Measurements from ENCODE around the gene MKLN1. TPM values are rescaled to one million over a fixed set of nuclear protein-coding genes. Genes with fewer than 3 reads are reported as not detected.
"Not testable (repeated sequence)": the region's sequence is repeated elsewhere in the genome, so short reads cannot be mapped to it uniquely, and the experiment has no call there.

MKLN1 gene
- polyA plus RNA-seq, 2 of the 4 experiments (the other 2 are of a cell fraction) = 39.6 to 84.5 TPM

DNA sequence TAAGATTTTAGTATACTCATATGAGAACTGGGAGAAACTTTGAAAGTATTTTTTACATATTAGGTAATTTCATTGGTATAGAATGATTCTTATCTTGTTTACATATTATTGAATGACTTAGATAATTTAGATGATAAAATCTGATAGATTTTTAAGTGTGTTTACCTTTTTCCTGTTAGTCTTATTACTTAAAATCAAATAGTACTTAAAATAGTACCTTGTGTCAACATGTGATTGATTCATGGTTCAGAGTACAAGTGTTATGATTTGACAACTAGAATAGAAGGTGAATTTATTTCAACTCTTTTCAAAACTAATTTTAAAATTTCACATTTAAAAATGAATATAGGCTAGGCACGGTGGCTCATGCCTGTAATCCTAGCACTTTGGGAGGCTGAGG is 4.1 kb downstream of the MKLN1 start:
- no peak for FAIRE-seq
- TF ChIP-seq HMGXB4 (CRISPR knock-in tag; IDR thresholded peaks at IDR 0.05; ENCODE audit: borderline replicate concordance) (no peak), CTCF (IDR thresholded peaks at IDR 0.05) (no peak), HOXB5 (CRISPR knock-in tag; IDR thresholded peaks at IDR 0.05) (no peak), SREBF2 (IDR thresholded peaks at IDR 0.05) (no peak), RAD21 (conservative IDR thresholded peaks at IDR 0.05 in 1 of 2, IDR thresholded peaks at IDR 0.05 in 1 of 2) (no peak), KDM1A (IDR thresholded peaks at IDR 0.05; ENCODE audit: low read depth) (no peak)
- Histone ChIP-seq H3K27ac (no peak overlapping the region), H3K9me3 (peaks cover 30% of the 10 kb centered on the region), H3K4me2 (peak overlapping the region; percentile 80; the same call in 1 of the 3 replicates), H3K4me1 (peaks cover 33% of the 10 kb centered on the region), H3K4me3 (no peak overlapping the region)
- ChIA-PET POLR2A (no interaction called here), CTCF (no interaction called here)
- ATAC-seq = no peak
- no peak for DNase-seq (ENCODE audit: low read depth in 1 of 2, low spot score in 1 of 2)
- 79% methylated on average over 1 of the region's 1 CpG for WGBS (ENCODE audit: missing lambda C conversion rate)

- Histone ChIP-seq H3K9me3 (peaks cover 39% of the 10 kb centered on the region), H3K4me1 (peaks cover 31% of the 10 kb centered on the region)
- CTCF ChIA-PET = interaction anchor here (0.6 kb wide), 1 partner anchor 76 kb away, joined by 3 read pairs; no protein-coding TSS in a partner anchor
- FAIRE-seq; H3K4me3 ChIP-seq; H3K27ac ChIP-seq; H3K4me2 ChIP-seq; DNase-seq (ENCODE audit: low read depth in 1 of 2, low spot score in 1 of 2); POLR2A ChIA-PET; ATAC-seq: not testable (repeated sequence)
- 98% methylated on average over 6 of the region's 6 CpGs for WGBS (ENCODE audit: missing lambda C conversion rate)
These were observed 5.1 kb downstream of the MKLN1 start for GRCh38 chr7:131332729-131333128.

- TF ChIP-seq TP53 (CRISPR knock-in tag; IDR thresholded peaks at IDR 0.05) = no peak
- no peak for TF ChIP-seq HOXA7 (CRISPR knock-in tag; IDR thresholded peaks at IDR 0.05)
- TF ChIP-seq MAX (IDR thresholded peaks at IDR 0.05) = no peak
- TF ChIP-seq CHD4 (IDR thresholded peaks at IDR 0.05; ENCODE audit: borderline replicate concordance) = no peak
- peak; percentile 54 for FAIRE-seq
- H3K4me3 ChIP-seq = no peak overlapping the region
- ATAC-seq = no peak
- DNase-seq (ENCODE audit: low read depth in 1 of 2, low spot score in 1 of 2) = no peak
- WGBS (ENCODE audit: missing lambda C conversion rate) = 69% methylated on average over 2 of the region's 2 CpGs
- ChIA-PET POLR2A (interaction anchor here (1.5 kb wide), 1 partner anchor 8 kb away, joined by 4 read pairs; the partner anchor contains the start of gene MKLN1), CTCF (interaction anchor here (0.8 kb wide), 1 partner anchor 9 kb away, joined by 3 read pairs; no protein-coding TSS in a partner anchor)
- peaks cover 65% of the 10 kb centered on the region for H3K9me3 ChIP-seq
- peaks cover 17% of the 10 kb centered on the region for H3K4me1 ChIP-seq
- H3K4me2 ChIP-seq = no peak overlapping the region
- no peak overlapping the region for H3K27ac ChIP-seq
These were observed 8.1 kb downstream of the MKLN1 start for GRCh38 chr7:131335639-131336381.

DNA sequence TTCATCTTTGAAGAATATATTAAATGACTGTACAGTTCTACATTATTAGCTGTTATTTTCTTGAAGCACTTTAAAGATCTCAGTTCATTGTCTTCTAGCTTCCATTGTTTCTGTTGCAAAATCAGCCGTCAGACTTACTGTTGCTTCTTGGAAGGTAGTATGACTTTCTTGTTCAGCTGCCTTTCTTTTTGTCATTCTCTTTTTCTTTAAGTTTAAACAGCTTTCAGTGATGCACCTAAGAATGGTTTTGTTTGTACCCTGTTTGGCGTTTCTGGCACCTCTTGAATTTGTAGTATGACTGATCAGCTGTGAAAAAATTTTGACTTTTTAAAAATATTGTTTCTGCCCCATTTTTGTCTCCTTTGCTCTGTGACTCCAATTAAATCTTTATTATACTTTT is 9.3 kb downstream of the MKLN1 start:
- Histone ChIP-seq H3K9me3 (peaks cover 70% of the 10 kb centered on the region), H3K4me2 (no peak overlapping the region), H3K4me3 (no peak overlapping the region), H3K4me1 (peaks cover 7% of the 10 kb centered on the region), H3K27ac (no peak overlapping the region)
- DNase-seq (ENCODE audit: low read depth in 1 of 2, low spot score in 1 of 2) (peak in 1 of 2 experiments; percentile 60), ATAC-seq (no peak), FAIRE-seq (peak; percentile 23)
- CTCF ChIA-PET = no interaction called here
- POLR2A ChIA-PET = interaction anchor here (1.5 kb wide), 1 partner anchor 9 kb away, joined by 4 read pairs; the partner anchor contains the start of gene MKLN1
- WGBS (ENCODE audit: missing lambda C conversion rate) = 81% methylated on average over 2 of the region's 2 CpGs
- TF ChIP-seq HES2 (IDR thresholded peaks at IDR 0.05) = peak; percentile 33; the same call in 1 of the 2 replicates
- peak in 1 of 2 experiments; percentile 29; a peak in 1 of 4 replicates for TF ChIP-seq CEBPB (IDR thresholded peaks at IDR 0.05)
- peak; percentile 80 for TF ChIP-seq KDM1A (IDR thresholded peaks at IDR 0.05; ENCODE audit: low read depth)
- TF ChIP-seq SMC3 (IDR thresholded peaks at IDR 0.05) = no peak
- TF ChIP-seq RAD21 (conservative IDR thresholded peaks at IDR 0.05 in 1 of 2, IDR thresholded peaks at IDR 0.05 in 1 of 2) = 0 out of 5 replicates have a peak, but pooled peaks of 1 of the 2 experiments have one; percentile 8
